HepG2 (cell line): Measurements from ENCODE around the gene TMEM14A. TPM values are rescaled to one million over a fixed set of nuclear protein-coding genes. Genes with fewer than 3 reads are reported as not detected.
A peak's percentile ranks its signal among the peaks of the same experiment; 100 is the strongest.

ENCODE experiments used
- ATAC-seq: fragments of 200-7000 bp; cut with Tn5 transposase; 3 replicates; pipeline ENCODE4 v1.9.1; 2020; ENCODE audit warnings: mild to moderate bottlenecking, moderate library complexity
- BruUV-seq: library from RNA; stranded (reverse); fragments of 400-500 nt; replicated peaks from 2 replicates; lab custom pipeline; 2021; lab: Mats Ljungman, UMichigan
- CTCF ChIA-PET: fragments of 300-600 bp; formaldehyde crosslinking; extraction: SDS; loops from one replicate; lab custom pipeline; 2021; ENCODE audit warnings: low total read pairs, inconsistent platforms, low intra/inter-chr PET ratio; lab: Yijun Ruan, JAX
- POLR2A ChIA-PET: fragments of 350-600 bp; sonication (Branson Sonifier 250); formaldehyde crosslinking; loops from one replicate; lab custom pipeline; 2020; ENCODE audit warnings: antibody characterized with exemption, inconsistent platforms; lab: Yijun Ruan, JAX
- DNase-seq: peaks from one replicate; pipeline ENCODE4 v3.0.0-alpha.2; 2015; ENCODE audit warnings: low spot score
- FAIRE-seq: peaks from 3 replicates; lab custom pipeline; 2011; peaks lifted over from hg19 to GRCh38; lab: Jason Lieb, UNC
- H2AFZ ChIP-seq: one replicate; pipeline ENCODE4 v1.6.1; 2011; ENCODE audit warnings: low read length, inconsistent platforms
- H3K27ac ChIP-seq: fragments of 300-600 bp; 3 replicates; pipeline ENCODE4 v1.8.0; 2011; ENCODE audit warnings: mixed run types, mild to moderate bottlenecking, mixed read lengths, low read length, inconsistent platforms; ENCODE audit not compliant: insufficient read depth; ENCODE audit errors: extremely low read length
- H3K27me3 ChIP-seq, 2 experiments: fragments of 200-600 bp in 1 of 2; 2 replicates in 1 of 2; 3 replicates in 1 of 2; pipeline versions ENCODE4 v1.6.0 to v1.8.0; 2011; ENCODE audit warnings: low read length in 2 of 2, mild to moderate bottlenecking in 2 of 2, moderate library complexity in 2 of 2, inconsistent platforms in 1 of 2; ENCODE audit not compliant: insufficient read depth in 2 of 2, control insufficient read depth in 1 of 2
- H3K36me3 ChIP-seq, 2 experiments: fragments of 200-600 bp in 1 of 2; replicated peaks in 1 of 2; 2 replicates in 1 of 2; 3 replicates in 1 of 2; pipeline versions ENCODE4 v1.5.1 to v1.8.0; 2011; ENCODE audit warnings: low read length in 2 of 2, inconsistent platforms in 1 of 2; ENCODE audit not compliant: insufficient read depth in 2 of 2, control insufficient read depth in 1 of 2
- H3K4me1 ChIP-seq: 2 replicates; pipeline ENCODE4 v1.5.1; 2012; ENCODE audit warnings: low read length, inconsistent platforms; ENCODE audit not compliant: insufficient read depth
- H3K4me2 ChIP-seq: 2 replicates; pipeline ENCODE4 v1.6.0; 2011; ENCODE audit warnings: low read depth, low read length, inconsistent platforms
- H3K4me3 ChIP-seq, 3 experiments: fragments of 200-600 bp in 1 of 3; sonication (generic), shearing (Covaris generic) in 1 of 3; replicated peaks in 1 of 3; 2 replicates each; pipeline ENCODE4 v1.5.1; 2011 to 2016; ENCODE audit warnings: low read length in 3 of 3, inconsistent platforms in 2 of 3, low read depth in 2 of 3, mild to moderate bottlenecking in 2 of 3, control low read depth in 1 of 3, mixed read lengths in 1 of 3; ENCODE audit not compliant: insufficient read depth in 1 of 3
- H3K79me2 ChIP-seq: one replicate; pipeline ENCODE4 v1.6.1; 2011; ENCODE audit warnings: low read length, inconsistent platforms; ENCODE audit not compliant: insufficient read depth
- H3K9ac ChIP-seq: 2 replicates; pipeline ENCODE4 v1.6.0; 2011; ENCODE audit warnings: mild to moderate bottlenecking, low read depth, low read length, inconsistent platforms; ENCODE audit not compliant: insufficient read depth
- H3K9me3 ChIP-seq: 2 replicates; pipeline ENCODE4 v1.5.1; 2012; ENCODE audit warnings: mild to moderate bottlenecking, low read length
- H4K20me1 ChIP-seq: 2 replicates; pipeline ENCODE4 v1.6.0; 2011; ENCODE audit warnings: inconsistent platforms, mild to moderate bottlenecking, low read length, moderate library complexity; ENCODE audit not compliant: insufficient read depth
- ELF3 ChIP-seq: IDR thresholded peaks from 2 replicates; pipeline ENCODE4 v1.6.1; 2016; ENCODE audit warnings: missing genetic modification reagents, missing compliant biosample characterization
- FOXC1 ChIP-seq: sonication (generic); formaldehyde crosslinking; IDR thresholded peaks from 2 replicates; pipeline ENCODE4 v1.8.0; 2022; ENCODE audit warnings: mild to moderate bottlenecking, missing genetic modification reagents, borderline replicate concordance
- HDAC6 ChIP-seq: fragments of 200-600 bp; sonication (generic); IDR thresholded peaks from 2 replicates; pipeline ENCODE4 v1.7.0; 2017; ENCODE audit warnings: mild to moderate bottlenecking, antibody characterized with exemption, low read length, low read depth
- MAZ ChIP-seq, 2 experiments: sonication (generic) in 1 of 2; formaldehyde crosslinking in 1 of 2; IDR thresholded peaks; 2 replicates each; pipeline versions ENCODE4 v1.5.0 to v1.6.1; 2012 to 2020; ENCODE audit warnings: low read depth in 2 of 2, mild to moderate bottlenecking in 2 of 2, borderline replicate concordance in 1 of 2, improper control_type of control experiment in 1 of 2, low read length in 1 of 2, missing genetic modification reagents in 1 of 2, moderate library complexity in 1 of 2
- PITX1 ChIP-seq: sonication (generic); formaldehyde crosslinking; IDR thresholded peaks from 2 replicates; pipeline ENCODE4 v1.5.1; 2020; ENCODE audit warnings: mild to moderate bottlenecking, missing genetic modification reagents
- SP140L ChIP-seq: sonication (generic); formaldehyde crosslinking; IDR thresholded peaks from 2 replicates; pipeline ENCODE4 v1.4.0; 2020; ENCODE audit warnings: missing genetic modification reagents, borderline replicate concordance
- ZNF33B ChIP-seq: sonication (generic); formaldehyde crosslinking; IDR thresholded peaks from 2 replicates; pipeline ENCODE4 v1.5.1; 2020; ENCODE audit warnings: mild to moderate bottlenecking, missing genetic modification reagents
- ZNF619 ChIP-seq: sonication (generic); formaldehyde crosslinking; IDR thresholded peaks from 2 replicates; pipeline ENCODE4 v1.4.0; 2020; ENCODE audit warnings: mild to moderate bottlenecking, missing genetic modification reagents
- WGBS: methylation state at CpG from one replicate; pipeline ENCODE4 v1.1.6; 2017; ENCODE audit warnings: low lambda C conversion rate; 5-methylcytosine and 5-hydroxymethylcytosine counted together
- in situ Hi-C: cut with HindIII; loops from 2 replicates; pipeline ENCODE4 v1.10.0; 2017; ENCODE audit warnings: low pct_unique_long_range_greater_than_20kb; ENCODE audit not compliant: extremely low pct_ligation_motif_present
- intact Hi-C: fragments of 100-400 bp; cut with micrococcal nuclease; formaldehyde crosslinking; loops from one replicate; pipeline ENCODE4 v1.10.0; 2022; ENCODE audit not compliant: unreplicated experiment
- polyA plus RNA-seq, 8 experiments: library from polyadenylated mRNA; depleted of rRNA in 3 of 8; stranded (reverse) in 7 of 8; unstranded in 1 of 8; fragments of >200 nt; fragmentation: Illumina TruSeq in 4 of 8; extraction: Trizol in 4 of 8; gene quantifications; 2 replicates each; pipeline versions ENCODE4 v1.2.1 to v1.2.3, GENCODE V29; 2011 to 2016; ENCODE audit warnings: low read depth in 4 of 8, missing spikeins in 1 of 8, mixed read lengths in 1 of 8; ENCODE audit not compliant: insufficient read depth in 1 of 8
- total RNA-seq, 5 experiments: library from RNA; depleted of rRNA; stranded (reverse); fragments of >200 nt; fragmentation: Illumina TruSeq; extraction: Trizol; gene quantifications; 2 replicates each; pipeline ENCODE4 v1.2.3, GENCODE V29; 2016; ENCODE audit warnings: low read depth in 1 of 5
- TF ChIP-seq, protein P1 (sequence below): sonication (generic); formaldehyde crosslinking; IDR thresholded peaks from 2 replicates; pipeline ENCODE4 v1.4.0; 2020; ENCODE audit warnings: missing genetic modification reagents, borderline replicate concordance
- TF ChIP-seq, protein P2 (sequence below): sonication (generic); formaldehyde crosslinking; IDR thresholded peaks from 2 replicates; pipeline ENCODE4 v1.4.0; 2020; ENCODE audit warnings: missing genetic modification reagents

Gene TMEM14A
- total and polyA plus RNA-seq, 2 of the 13 experiments (the other 11 are each of a cell fraction or from before 2014, with no cell fraction given), result 24.6 to 73.7 TPM

DNA sequence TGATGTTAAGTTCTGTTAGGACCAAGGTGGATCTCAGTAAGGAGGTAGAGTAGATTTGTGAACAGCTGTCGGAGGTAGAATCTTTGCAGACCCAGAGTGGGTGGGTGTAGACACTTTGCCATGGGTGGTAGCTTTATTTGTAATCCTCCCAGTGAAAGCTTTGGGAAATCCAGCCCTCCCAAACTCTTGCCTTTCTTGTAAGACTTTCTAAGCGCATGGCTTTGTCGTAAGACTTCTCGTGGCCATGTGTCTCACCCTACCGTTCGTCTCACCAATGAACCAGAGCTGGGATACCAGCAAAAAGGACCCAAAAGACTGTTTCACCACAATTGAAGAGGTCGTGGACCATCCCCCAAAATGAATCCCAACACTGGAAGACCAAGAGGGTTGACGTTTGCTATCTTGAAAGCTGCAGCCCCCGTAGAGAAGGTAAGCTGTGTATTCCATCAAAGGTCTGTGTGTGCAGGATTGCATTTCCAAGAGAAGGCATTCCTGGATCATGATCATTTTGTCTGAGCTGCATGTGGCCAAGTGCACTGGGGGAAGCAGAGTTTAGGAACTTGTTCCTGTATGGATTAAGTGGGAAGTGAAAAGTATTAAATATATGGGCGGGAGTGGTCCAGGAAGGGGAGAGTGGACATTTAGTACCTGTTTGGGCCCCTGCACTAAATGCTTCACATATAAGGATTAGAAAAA, 5.8 kb upstream of the TMEM14A start (continued):
- no peak for TF ChIP-seq SP140L (CRISPR knock-in tag)
- no peak for TF ChIP-seq HDAC6
- TF ChIP-seq, protein P1, sequence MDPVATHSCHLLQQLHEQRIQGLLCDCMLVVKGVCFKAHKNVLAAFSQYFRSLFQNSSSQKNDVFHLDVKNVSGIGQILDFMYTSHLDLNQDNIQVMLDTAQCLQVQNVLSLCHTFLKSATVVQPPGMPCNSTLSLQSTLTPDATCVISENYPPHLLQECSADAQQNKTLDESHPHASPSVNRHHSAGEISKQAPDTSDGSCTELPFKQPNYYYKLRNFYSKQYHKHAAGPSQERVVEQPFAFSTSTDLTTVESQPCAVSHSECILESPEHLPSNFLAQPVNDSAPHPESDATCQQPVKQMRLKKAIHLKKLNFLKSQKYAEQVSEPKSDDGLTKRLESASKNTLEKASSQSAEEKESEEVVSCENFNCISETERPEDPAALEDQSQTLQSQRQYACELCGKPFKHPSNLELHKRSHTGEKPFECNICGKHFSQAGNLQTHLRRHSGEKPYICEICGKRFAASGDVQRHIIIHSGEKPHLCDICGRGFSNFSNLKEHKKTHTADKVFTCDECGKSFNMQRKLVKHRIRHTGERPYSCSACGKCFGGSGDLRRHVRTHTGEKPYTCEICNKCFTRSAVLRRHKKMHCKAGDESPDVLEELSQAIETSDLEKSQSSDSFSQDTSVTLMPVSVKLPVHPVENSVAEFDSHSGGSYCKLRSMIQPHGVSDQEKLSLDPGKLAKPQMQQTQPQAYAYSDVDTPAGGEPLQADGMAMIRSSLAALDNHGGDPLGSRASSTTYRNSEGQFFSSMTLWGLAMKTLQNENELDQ (CRISPR knock-in tag), result no peak
- 0 out of 2 replicates have a peak, but pooled peaks have one; percentile 11 for TF ChIP-seq ELF3
- TF ChIP-seq FOXC1 (CRISPR knock-in tag), result peak; percentile 78
- no peak for TF ChIP-seq ZNF619 (CRISPR knock-in tag)
- 0 out of 2 replicates have a peak, but pooled peaks have one; percentile 33 for TF ChIP-seq PITX1 (CRISPR knock-in tag)

DNA sequence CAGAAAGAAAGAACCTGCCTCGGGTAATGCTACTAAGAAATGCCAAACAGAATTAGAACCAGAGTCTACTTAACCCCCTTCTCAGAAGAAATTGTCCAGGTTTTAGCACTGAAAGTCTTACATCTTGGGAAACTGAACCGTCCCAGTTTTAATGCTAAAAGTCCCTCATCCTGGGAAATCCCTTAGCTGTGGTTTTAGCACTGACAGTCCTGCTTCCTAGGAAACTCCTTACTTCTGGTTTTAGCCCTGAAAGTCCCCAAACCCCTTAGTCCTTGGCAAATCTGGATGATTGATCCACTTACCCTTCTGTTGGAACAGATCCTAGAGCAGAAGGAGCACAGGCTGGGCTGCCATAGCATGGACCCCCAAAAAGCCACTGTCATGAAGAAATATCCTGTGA, 4.8 kb upstream of the TMEM14A start:
- peaks cover 0 to 1% of the 10 kb centered on the region in 2 experiments; a peak in 1 of 5 replicates for H3K36me3 ChIP-seq
- peak overlapping the region; percentile 72 to 89 (median 89) for H3K4me3 ChIP-seq
- ChIA-PET POLR2A (no interaction called here), CTCF (interaction anchor here (4.6 kb wide), 1 partner anchor 249 kb away, joined by 79 read pairs; no protein-coding TSS in a partner anchor)
- H2AFZ ChIP-seq, result no peak overlapping the region
- 20% methylated on average over 2 of the region's 2 CpGs for whole genome bisulfite sequencing
- H4K20me1 ChIP-seq, result no peaks in the 10 kb centered on the region
- in situ Hi-C loops (loop anchor here (10.0 to 25.0 kb wide), 2 partner anchors 381 to 504 kb away; partner anchors contain the start of gene MCM3), intact Hi-C loops (loop anchor here (10.0 kb wide), 1 partner anchor 151 kb away; no protein-coding TSS in a partner anchor)
- no peaks in the 10 kb centered on the region for H3K9me3 ChIP-seq
- peak overlapping the region; percentile 69 for H3K9ac ChIP-seq
- peak overlapping the region; percentile 95 for H3K4me2 ChIP-seq
- peaks cover 26% of the 10 kb centered on the region for H3K79me2 ChIP-seq
- FAIRE-seq (no peak), ATAC-seq (no peak), DNase-seq (no peak)
- peaks cover 63% of the 10 kb centered on the region for H3K4me1 ChIP-seq
- BruUV-seq, result no TSS peak
- H3K27ac ChIP-seq, result peak overlapping the region; percentile 25
- no peaks in the 10 kb centered on the region; a peak in 1 of 5 replicates for H3K27me3 ChIP-seq
- TF ChIP-seq, protein P2, sequence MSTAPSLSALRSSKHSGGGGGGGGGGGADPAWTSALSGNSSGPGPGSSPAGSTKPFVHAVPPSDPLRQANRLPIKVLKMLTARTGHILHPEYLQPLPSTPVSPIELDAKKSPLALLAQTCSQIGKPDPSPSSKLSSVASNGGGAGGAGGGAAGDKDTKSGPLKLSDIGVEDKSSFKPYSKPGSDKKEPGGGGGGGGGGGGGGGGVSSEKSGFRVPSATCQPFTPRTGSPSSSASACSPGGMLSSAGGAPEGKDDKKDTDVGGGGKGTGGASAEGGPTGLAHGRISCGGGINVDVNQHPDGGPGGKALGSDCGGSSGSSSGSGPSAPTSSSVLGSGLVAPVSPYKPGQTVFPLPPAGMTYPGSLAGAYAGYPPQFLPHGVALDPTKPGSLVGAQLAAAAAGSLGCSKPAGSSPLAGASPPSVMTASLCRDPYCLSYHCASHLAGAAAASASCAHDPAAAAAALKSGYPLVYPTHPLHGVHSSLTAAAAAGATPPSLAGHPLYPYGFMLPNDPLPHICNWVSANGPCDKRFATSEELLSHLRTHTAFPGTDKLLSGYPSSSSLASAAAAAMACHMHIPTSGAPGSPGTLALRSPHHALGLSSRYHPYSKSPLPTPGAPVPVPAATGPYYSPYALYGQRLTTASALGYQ (CRISPR knock-in tag), result 0 out of 2 replicates have a peak, but pooled peaks have one; percentile 7
- TF ChIP-seq ZNF33B (CRISPR knock-in tag) (0 out of 2 replicates have a peak, but pooled peaks have one; percentile 20), MAZ (IDR thresholded peaks at IDR 0.05; ENCODE audit: borderline replicate concordance, low read depth, low read length) (no peak), MAZ (CRISPR knock-in tag; IDR thresholded peaks at IDR 0.05; ENCODE audit: low read depth) (0 out of 2 replicates have a peak, but pooled peaks have one; percentile 35)
